Measurements from ENCODE around the gene RUSF1.
A peak's percentile ranks its signal among the peaks of the same experiment; 100 is the strongest.
"Not testable (repeated sequence)": the region's sequence is repeated elsewhere in the genome, so short reads cannot be mapped to it uniquely, and the experiment has no call there.

The RUSF1 gene

DNA sequence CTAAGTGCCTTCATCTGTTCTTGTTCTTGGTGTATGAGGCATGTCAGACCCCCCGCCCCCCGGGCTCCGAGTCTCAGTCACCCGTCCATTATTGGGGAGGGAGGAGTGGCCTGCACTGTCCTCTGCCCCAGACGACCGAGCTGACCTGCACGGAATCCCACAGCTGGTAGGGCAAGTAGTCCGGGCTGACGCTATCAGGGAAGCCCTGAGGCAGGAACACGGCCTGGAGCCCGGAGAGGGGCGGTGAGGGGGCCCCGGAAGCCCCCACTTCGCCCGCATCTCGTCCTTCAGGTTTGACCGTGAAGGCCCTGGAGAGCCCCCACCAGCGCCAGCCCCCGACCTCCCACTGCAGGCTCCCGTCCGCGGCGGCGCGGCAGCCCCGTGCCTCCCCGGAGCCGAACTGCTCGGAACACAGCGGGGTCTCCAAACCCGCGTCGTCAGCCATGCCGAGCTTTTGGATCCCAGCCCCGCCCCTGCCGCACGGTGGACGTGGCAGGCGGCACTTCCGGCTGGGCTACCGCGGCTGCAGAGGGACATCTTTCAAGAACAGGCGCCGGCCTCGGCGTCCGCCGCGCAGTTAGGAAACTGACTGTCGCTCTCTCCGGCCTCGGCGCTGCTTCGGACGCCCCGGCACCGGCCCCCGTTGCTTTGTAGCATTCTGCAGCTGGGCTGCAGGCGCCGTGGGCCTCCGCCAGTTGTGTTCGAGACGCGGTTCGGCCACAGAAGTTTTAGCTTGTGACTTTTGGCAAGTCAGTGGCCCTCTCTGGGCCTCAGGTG is at the start of gene RUSF1:
Gene RUSF1 (minus strand): TSS at position 463 of the 777 bp plus-strand sequence. CDS start 18 bp downstream, at position 445.
- DNase-seq: peak; percentile 33 to 94 (median 84)

- DNase-seq: no peak
These were observed 34.6 kb upstream of the RUSF1 start for GRCh38 chr16:31542763-31543162.

DNA sequence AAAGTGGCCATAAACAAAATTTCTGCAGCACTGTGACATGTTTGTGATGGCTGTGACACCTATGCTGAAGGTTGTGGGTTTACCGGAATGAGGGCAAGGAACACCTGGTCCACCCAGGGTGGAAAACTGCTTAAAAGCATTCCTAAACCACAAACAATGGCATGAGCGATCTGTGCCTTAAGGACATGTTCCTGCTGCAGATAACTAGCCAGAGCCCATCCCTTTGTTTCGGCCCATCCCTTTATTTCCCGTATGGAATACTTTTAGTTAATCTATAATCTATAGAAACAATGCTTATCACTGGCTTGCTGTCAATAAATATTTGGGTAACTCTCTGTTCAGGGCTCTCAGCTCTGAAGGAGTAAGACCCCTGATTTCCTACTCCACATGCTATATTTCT is 31.6 kb upstream of the RUSF1 start:
- DNase-seq: not testable (repeated sequence)

DNA sequence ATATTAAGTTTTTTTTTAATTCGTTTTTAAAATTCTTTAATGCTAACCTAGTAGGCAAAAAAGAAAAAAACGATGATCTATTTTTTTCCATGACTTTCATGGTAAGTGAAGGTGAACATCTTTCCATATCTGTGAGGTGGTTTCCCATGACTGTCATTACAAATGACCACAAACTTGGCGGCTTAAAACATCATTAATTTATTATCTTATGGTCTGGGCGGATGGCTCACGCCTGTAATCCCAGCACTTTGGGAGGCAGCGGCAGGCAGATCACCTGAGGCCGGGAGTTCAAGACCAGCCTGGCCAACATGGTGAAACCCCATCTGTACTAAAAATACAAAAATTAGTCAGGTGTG is 30.0 kb upstream of the RUSF1 start:
- not testable (repeated sequence) for DNase-seq

GRCh38 chr16:31537362-31538242 is 29.4 kb upstream of the RUSF1 start:
- no peak for DNase-seq

DNA sequence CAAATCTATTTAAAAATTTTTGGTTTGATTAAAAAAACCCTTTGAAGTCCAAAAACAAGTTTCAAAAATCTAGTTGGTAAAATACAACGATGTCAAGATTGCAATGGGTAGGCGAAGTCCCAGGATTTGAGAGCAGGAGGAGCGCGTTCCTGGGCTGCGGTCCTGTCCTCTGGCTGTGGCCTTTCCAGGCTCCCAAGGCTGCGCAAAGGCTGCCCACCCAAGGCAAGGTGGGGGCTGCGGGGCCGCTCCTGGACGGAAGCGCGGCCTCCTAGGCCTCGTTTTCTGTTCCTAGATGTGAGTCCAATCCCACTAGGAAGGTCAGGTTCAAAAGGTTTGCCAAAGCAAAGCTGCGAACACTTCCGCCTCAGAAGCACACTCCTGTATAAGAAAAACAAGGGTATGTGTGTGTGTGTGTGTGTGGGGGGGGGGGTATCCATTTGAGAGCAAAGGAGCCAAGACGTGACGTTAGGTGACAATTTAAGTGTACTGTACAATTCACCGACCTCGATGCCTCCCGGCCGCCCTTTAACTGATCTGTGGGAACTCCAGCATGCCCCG is 28.7 kb upstream of the RUSF1 start:
- DNase-seq: no peak

- DNase-seq: no peak
These were observed 27.5 kb upstream of the RUSF1 start for GRCh38 chr16:31535737-31536136.

DNA sequence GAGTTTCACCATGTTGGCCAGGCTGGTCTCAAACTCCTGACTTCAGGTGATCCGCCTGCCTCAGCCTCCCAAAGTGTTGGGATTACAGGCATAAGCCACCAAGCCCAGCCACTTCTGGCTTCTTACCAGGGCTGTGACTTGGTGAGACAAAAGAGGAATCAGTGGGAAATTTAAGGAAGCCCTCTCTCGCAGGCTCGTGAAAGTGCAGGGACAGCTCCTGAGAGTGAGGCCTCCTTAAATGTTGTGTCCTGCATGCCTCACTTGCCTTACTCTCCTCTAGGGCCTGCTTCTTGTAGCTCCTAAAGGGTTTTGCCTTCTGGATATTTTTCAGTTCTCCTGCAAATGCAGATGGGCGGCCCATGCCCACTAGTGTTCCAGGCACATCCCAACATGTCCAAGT is 24.7 kb upstream of the RUSF1 start:
- no peak for DNase-seq

DNA sequence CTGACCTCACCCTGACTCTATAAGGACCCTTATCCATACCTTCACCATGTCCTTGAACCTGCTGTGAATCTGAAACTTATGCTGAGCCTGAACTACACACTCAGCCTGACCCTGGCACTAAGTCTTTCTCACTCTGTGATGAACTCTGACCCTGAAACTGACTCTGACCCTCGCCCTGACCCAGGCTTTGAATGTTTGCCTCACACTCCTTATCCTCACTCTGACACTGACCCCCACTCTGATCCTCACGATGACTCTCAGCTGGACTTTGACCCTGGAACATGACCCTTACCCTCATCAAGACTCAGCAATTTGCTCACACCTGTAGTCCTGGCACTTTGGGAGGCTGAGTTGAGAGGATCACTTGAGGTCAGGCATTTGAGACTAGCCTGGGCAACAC is 23.9 kb upstream of the RUSF1 start:
- no peak for DNase-seq

DNA sequence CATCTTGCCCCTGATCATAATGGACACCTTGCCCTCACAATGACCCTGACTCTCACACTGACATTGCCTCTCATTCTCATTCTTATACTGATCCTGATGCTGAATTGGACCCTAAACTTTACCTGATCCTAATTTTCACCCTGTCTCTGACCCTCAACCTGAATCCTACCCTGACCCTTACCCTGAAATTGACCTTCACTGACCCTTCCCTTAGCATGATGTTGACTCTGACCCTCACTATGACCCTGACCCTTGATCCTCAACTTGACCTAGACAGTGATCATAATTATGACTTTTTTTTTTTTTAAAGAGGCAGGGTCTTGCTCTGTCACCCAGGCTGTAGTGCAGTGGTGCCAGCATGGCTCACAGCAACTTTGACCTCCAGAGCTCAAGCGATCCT is 22.9 kb upstream of the RUSF1 start:
- DNase-seq: no peak

DNA sequence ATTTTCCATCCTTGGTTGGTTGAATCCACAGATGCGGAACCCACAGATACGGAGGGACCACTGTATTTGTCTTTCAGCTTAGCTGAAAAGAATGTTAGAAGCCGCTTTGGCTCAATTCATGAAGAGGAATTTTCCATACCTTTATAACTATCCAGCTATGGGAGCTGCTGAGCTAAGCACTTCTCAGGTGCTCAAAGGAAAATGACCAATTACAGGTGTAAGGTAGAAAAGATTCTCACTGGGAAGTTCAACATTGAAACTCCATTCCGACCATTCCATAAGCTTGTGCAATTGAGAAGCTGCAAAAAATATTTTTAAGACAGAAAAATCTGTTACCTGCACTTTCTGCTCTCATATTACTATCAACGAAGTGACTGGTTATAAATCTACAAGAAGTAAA is 22.2 kb upstream of the RUSF1 start:
- no peak for DNase-seq

DNA sequence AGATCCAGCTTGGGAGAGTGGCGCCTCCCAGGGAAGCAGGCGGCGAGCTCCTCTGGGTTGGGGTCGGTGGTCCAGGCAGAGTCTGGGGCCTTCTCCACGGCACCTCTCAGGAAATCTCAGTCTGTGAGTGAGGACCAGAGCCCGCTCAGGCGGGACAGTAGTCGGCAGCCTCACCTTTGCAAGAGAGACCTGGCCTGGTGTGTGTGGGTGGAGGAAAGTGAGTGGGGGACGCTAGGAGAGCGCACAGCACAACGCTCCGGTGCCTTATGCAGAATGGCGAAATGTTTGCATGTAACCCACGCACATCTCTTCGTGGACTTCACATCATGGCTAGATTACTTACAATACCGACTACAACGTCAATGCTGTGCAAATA is 21.7 kb upstream of the RUSF1 start:
- no peak for DNase-seq

DNA sequence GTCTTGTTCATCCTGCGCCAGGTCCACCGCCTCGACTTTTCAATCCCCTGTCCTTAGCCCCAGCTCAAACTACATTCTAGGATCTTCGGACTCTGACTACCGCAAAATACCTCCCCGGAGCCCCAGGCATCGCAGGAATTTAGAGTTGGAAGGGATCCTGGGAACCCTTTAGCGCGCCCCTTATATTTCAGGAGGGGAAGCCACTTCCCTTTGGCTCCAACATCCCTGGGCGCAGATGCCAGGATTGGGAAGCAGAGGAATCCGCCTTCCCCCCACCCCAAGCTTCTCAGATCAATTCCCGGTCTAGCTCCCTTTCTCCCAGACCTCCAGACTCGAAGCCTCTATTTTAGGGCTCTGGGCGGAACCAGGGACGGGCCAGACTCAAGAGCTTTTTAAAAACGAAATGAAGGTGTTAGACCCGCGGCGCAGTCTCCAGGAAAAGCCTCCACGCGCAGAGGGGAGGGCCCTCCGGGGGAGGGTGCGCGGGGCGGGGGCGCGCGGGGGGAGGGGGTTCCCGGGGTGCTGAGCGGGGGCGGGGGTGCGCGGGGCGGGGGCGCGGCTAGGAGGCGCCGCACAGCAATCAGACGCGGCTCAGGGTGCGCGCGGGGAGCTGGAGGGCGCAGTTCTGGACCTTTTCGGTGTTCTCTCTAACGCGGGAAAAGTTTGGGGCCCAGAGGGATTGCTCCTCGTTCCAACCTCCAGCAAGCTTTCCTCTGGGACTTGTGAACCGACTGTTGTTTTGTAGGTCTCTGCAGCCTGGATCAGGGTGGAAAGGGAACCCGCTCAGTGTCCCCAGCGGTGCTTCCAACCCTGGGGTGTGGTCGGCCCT is 21.1 kb upstream of the RUSF1 start:
- no peak for DNase-seq

GRCh38 chr16:31528523-31529107 is 20.4 kb upstream of the RUSF1 start:
- no peak for DNase-seq

- DNase-seq: no peak
These were observed 19.6 kb upstream of the RUSF1 start, which contains the start of gene AHSP for GRCh38 chr16:31527734-31528274. TSS of gene AHSP (plus strand) at chr16:31527900. CDS start at chr16:31528140, 240 bp downstream.

- no peak for DNase-seq
These were observed 16.9 kb upstream of the RUSF1 start for GRCh38 chr16:31525113-31525512.

DNA sequence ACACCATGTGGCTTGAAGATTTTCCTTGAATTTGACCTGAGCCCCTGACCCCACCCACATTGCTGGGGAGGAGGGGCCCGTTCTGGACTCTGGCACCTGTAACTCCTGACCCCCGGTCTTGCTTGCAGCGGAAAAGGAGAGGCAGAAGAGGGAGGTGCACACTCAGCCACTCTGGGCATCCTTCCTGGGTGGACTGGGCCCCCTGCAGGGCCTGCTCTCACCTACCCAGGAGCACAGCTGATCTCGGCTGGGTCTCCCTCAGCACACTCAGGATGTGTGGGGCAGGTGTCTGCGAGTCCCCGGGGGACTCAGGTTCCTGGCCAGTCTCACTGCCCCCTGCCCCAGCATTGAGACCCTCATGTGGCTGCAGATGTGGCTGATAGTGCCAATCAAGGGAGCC is 15.6 kb upstream of the RUSF1 start:
- DNase-seq: not testable (repeated sequence)

GRCh38 chr16:31522071-31522470 is 13.9 kb upstream of the RUSF1 start:
- DNase-seq: no peak

- DNase-seq: no peak
These were observed 13.2 kb upstream of the RUSF1 start for GRCh38 chr16:31521368-31521767.

DNA sequence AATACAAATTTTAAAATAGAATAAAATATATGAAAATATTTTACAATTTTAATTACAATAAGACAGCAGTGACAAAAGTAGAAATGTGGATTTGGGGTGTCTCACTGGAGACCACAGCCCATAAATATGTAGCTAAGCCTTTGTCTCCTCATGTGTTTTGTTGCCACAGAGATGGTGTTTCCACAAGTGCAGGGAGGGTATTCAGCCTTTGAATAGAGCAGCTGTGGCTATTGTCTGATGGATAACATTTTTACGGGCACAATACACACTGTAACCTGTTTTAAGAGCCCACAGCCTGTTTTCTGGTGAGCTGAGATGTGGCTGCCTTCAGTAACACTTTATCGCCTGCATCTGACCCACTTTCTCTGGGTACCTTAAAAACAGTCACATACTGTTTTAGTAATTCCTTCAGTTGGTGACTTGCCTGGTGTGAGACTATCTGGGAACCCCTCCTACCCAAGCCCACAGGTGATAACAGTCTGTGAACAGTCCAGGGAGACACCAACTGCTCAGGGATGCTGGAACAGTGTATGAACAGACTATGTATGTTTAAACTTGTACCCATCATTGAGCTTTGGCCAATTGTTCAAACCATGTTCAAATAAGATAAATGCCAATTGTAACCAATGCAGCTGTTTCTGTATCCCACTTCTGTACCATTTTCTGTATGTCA is 11.7 kb upstream of the RUSF1 start:
- DNase-seq: no peak

- no peak for DNase-seq
These were observed 9.7 kb upstream of the RUSF1 start for GRCh38 chr16:31517800-31518402.

Data from C1 segment of cervical spinal cord (tissue), 14 donors.